Sigmoid colon (tissue), 4 donors: Measurements from ENCODE around the gene MYL7.

ENCODE experiments used
- EP300 ChIP-seq, 4 donors: sonication (generic); formaldehyde crosslinking; IDR thresholded peaks; one replicate each; pipeline ENCODE4 v1.6.1; 2017; ENCODE audit warnings: antibody characterized with exemption in 4 of 4
- POLR2A ChIP-seq, 2 donors: fragments of 450-650 bp; IDR thresholded peaks; one replicate each; pipeline ENCODE4 v1.6.1; 2016; ENCODE audit warnings: antibody characterized with exemption in 2 of 2, mild to moderate bottlenecking in 2 of 2, moderate library complexity in 2 of 2
- POLR2AphosphoS5 ChIP-seq, 4 donors: sonication (generic); formaldehyde crosslinking; IDR thresholded peaks; one replicate each; pipeline ENCODE4 v1.6.1; 2017; ENCODE audit warnings: antibody characterized with exemption in 4 of 4
- TF ChIP-seq, protein P1 (sequence below), 4 experiments: fragments of 450-650 bp in 3 of 4; fragments of 200-600 bp in 1 of 4; IDR thresholded peaks; one replicate each; pipeline ENCODE4 v1.5.1; 2016 to 2019; ENCODE audit warnings: antibody characterized with exemption in 4 of 4, mild to moderate bottlenecking in 3 of 4, moderate library complexity in 2 of 4

DNA sequence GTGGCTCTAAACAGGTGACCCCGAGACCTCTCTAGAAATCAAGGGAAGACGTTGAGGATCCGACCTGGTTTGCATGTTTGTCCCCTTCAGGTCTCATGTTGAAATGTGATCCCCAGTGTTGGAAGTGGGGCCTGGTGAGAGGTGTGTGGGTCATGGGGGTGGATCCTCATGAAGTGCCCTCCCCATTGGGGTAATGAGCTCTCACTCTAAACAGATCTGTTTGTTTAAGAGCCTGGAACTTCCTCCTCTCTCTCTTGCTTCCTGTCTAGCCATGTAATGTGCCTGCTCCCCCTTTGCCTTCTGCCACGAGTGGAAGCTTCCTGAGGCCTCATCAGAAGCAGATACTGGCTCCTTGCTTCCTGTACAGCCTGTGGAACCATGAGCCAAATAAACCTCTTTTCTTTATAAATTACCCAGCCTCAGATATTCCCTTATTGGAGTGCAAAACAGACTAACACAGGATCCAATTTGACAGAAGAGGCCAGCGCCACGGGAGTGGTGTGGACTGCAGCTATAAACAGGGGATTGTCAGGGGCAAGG lies 48.0 kb downstream of the MYL7 start:
- TF ChIP-seq, protein P1, sequence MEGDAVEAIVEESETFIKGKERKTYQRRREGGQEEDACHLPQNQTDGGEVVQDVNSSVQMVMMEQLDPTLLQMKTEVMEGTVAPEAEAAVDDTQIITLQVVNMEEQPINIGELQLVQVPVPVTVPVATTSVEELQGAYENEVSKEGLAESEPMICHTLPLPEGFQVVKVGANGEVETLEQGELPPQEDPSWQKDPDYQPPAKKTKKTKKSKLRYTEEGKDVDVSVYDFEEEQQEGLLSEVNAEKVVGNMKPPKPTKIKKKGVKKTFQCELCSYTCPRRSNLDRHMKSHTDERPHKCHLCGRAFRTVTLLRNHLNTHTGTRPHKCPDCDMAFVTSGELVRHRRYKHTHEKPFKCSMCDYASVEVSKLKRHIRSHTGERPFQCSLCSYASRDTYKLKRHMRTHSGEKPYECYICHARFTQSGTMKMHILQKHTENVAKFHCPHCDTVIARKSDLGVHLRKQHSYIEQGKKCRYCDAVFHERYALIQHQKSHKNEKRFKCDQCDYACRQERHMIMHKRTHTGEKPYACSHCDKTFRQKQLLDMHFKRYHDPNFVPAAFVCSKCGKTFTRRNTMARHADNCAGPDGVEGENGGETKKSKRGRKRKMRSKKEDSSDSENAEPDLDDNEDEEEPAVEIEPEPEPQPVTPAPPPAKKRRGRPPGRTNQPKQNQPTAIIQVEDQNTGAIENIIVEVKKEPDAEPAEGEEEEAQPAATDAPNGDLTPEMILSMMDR (IDR thresholded peaks at IDR 0.05) = no peak
- TF ChIP-seq POLR2A (IDR thresholded peaks at IDR 0.05) = no peak
- TF ChIP-seq POLR2AphosphoS5 (IDR thresholded peaks at IDR 0.05) = no peak
- no peak for TF ChIP-seq EP300 (IDR thresholded peaks at IDR 0.05)
